ENCODE results near the gene LSM14B. TPM values are rescaled to one million over a fixed set of nuclear protein-coding genes. Genes with fewer than 3 reads are reported as not detected.

LSM14B gene
- total RNA-seq, 4 donors from 2014 or later, result 32.4 to 45.7 (median 37.0) TPM

DNA sequence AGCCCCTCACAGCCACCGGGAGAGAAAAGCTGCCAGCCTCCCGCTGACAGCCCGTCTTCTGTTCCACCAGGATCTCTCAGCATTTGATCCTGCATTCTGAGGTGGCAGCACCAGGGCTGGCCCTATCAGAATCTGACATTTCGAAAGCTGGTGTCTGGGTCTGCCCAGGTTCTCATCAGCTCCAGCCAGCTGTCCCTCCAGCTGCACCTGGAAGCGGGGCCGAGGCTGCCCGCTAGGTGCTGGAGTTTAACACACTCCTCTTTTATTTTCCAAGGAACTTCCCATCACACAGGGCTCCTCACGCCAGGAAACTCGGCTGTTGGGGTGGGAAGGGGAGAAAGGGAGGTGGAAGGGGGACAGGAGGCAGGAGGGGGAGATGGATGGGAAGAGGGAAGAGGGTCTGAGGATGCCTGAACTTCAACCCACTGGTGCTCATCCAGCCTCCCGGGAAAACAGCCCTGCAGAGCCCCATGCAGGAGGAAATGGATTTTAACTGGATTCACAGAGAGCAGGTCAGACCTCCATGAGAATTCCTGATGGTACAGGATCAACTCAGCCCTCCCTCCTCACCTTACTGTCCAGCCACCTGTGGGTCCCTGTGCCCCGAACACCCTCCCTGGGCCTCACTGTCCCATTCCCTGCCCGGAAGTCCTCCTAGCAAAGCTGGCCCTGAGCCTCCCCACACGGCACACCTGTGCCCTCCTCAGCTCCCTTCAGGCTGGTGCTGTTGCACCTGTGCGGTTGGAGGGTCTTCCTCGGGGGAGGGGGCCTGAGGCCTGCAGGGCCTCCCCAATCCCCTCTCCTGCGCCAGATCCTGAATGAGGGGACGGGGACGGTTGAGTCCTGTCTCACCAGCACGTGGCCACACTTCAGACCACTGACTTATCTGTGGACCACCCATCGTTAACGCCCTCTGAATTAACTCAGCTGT lies 3.9 kb upstream of the LSM14B start:
- no peak for DNase-seq (ENCODE audit: low spot score in 2 of 2)
- TF ChIP-seq, protein P1, sequence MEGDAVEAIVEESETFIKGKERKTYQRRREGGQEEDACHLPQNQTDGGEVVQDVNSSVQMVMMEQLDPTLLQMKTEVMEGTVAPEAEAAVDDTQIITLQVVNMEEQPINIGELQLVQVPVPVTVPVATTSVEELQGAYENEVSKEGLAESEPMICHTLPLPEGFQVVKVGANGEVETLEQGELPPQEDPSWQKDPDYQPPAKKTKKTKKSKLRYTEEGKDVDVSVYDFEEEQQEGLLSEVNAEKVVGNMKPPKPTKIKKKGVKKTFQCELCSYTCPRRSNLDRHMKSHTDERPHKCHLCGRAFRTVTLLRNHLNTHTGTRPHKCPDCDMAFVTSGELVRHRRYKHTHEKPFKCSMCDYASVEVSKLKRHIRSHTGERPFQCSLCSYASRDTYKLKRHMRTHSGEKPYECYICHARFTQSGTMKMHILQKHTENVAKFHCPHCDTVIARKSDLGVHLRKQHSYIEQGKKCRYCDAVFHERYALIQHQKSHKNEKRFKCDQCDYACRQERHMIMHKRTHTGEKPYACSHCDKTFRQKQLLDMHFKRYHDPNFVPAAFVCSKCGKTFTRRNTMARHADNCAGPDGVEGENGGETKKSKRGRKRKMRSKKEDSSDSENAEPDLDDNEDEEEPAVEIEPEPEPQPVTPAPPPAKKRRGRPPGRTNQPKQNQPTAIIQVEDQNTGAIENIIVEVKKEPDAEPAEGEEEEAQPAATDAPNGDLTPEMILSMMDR (IDR thresholded peaks at IDR 0.05), result no peak
- TF ChIP-seq POLR2A (IDR thresholded peaks at IDR 0.05), result no peak
- TF ChIP-seq EP300 (IDR thresholded peaks at IDR 0.05), result no peak
- TF ChIP-seq POLR2AphosphoS5 (IDR thresholded peaks at IDR 0.05), result no peak
- Histone ChIP-seq H3K27me3 (peaks cover 46% of the 10 kb centered on the region), H3K27ac (no peak overlapping the region), H3K9me3 (no peaks in the 10 kb centered on the region), H3K36me3 (no peaks in the 10 kb centered on the region), H3K4me3 (no peak overlapping the region), H3K4me1 (peaks cover 5% of the 10 kb centered on the region)
- WGBS, result 57% methylated on average over 10 of the region's 21 CpGs

DNA sequence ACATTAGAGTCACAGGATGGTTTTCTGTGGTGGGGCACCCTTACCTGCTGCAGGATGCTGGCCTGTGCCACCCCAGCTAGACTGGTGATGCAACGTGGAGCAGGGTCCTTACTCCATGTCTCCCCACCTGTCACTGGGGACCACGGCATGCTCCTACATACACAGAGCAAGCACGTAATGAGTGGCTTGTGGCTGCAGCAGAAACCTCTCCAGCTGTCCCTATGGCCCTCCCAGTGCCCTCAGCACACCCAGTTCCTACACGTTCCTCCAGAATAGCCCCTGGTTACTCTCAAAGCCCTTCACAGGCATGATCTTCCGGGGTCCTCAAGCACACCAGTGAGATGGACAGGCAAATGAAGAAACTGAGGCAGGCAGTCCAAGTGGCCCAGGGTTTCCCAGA lies 3.2 kb upstream of the LSM14B start:
- Histone ChIP-seq H3K27ac (no peak overlapping the region), H3K4me1 (peaks cover 13% of the 10 kb centered on the region), H3K27me3 (peaks cover 39% of the 10 kb centered on the region), H3K4me3 (no peak overlapping the region), H3K9me3 (no peaks in the 10 kb centered on the region), H3K36me3 (no peaks in the 10 kb centered on the region)
- TF ChIP-seq POLR2AphosphoS5 (IDR thresholded peaks at IDR 0.05), result no peak
- no peak for TF ChIP-seq POLR2A (IDR thresholded peaks at IDR 0.05)
- TF ChIP-seq, protein P1 (IDR thresholded peaks at IDR 0.05), result no peak
- no peak for TF ChIP-seq EP300 (IDR thresholded peaks at IDR 0.05)
- 88% methylated on average over 4 of the region's 5 CpGs for WGBS
- DNase-seq (ENCODE audit: low spot score in 2 of 2), result no peak

DNA sequence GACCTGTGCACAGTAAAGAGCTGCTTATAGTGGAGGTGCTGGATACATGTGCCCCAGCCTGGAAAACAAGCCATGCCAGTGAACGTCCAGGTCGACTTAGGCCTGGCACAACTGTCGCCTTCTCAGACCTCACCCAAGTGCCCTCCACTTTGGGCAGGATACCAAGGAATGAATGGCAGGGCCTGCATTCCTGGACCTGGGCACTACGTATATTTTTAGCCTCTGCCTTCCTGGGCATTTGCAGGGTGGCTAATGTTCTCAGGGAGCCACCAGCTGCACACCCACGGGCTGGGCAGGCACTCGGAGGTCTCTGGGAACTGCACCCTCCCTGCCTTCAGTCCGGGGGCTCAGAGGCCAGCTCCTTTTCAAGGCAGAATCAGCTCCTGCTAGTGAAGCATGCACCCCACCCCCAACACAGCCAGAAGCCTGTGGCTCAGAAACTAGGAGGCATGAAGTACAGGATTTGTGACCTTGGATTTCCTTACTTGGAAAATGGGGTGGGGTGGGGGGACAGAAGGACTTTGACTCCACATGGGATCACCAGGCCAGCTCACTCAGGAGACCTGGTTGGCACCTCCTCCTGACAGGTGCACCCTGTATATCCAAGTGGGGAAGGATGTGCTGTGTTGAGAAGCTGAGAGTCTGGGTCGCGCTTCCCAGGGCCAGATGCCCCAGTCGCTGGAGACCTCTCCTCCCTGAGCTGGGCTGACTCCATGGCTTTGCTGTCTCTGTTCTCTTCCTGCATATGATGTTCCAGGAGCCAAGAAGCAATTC lies 2.5 kb upstream of the LSM14B start:
- 89% methylated on average over 3 of the region's 10 CpGs for WGBS
- H3K36me3 ChIP-seq, result peaks cover 1% of the 10 kb centered on the region
- DNase-seq (ENCODE audit: low spot score in 2 of 2), result no peak
- no peak overlapping the region for H3K27ac ChIP-seq
- no peak for TF ChIP-seq POLR2AphosphoS5 (IDR thresholded peaks at IDR 0.05)
- TF ChIP-seq POLR2A (IDR thresholded peaks at IDR 0.05), result no peak
- TF ChIP-seq EP300 (IDR thresholded peaks at IDR 0.05), result no peak
- TF ChIP-seq, protein P1 (IDR thresholded peaks at IDR 0.05), result no peak
- H3K9me3 ChIP-seq, result no peaks in the 10 kb centered on the region
- H3K4me1 ChIP-seq, result peaks cover 18% of the 10 kb centered on the region
- peaks cover 35% of the 10 kb centered on the region for H3K27me3 ChIP-seq
- no peak overlapping the region for H3K4me3 ChIP-seq

DNA sequence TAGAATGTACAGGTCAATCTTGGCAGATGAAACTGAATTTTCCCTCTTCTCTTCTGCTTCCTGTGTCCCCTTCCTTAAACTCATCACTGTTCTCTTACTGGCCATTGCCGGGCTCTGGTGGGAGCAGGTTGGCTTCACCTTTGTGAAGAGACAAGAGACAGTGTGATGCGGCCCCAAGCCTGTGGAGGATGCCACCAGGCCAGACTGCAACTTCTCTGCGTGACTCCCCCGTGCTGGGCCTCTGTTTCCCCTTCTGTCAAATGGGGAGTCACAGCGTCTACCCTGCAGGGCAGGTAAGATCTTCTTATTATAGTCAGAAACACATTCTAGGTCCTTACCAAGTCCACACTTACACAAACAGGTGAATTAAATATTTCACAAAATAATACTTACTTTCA lies 1.9 kb upstream of the LSM14B start:
- Histone ChIP-seq H3K27ac (no peak overlapping the region), H3K4me1 (peaks cover 18% of the 10 kb centered on the region), H3K36me3 (peaks cover 7% of the 10 kb centered on the region), H3K27me3 (peaks cover 31% of the 10 kb centered on the region), H3K4me3 (no peak overlapping the region), H3K9me3 (no peaks in the 10 kb centered on the region)
- WGBS, result 97% methylated on average over 5 of the region's 5 CpGs
- TF ChIP-seq POLR2AphosphoS5 (IDR thresholded peaks at IDR 0.05) (no peak), POLR2A (IDR thresholded peaks at IDR 0.05) (no peak), EP300 (IDR thresholded peaks at IDR 0.05) (no peak)
- TF ChIP-seq, protein P1 (IDR thresholded peaks at IDR 0.05), result no peak
- no peak for DNase-seq (ENCODE audit: low spot score in 2 of 2)

All from suprapubic skin (tissue), 4 donors.